Loucy (cell line): ENCODE measurements around the gene MIEN1.

Experiments used
- H2AFZ ChIP-seq: fragments of 200-600 bp; sonication (generic); 2 replicates; pipeline ENCODE4 v1.6.0; 2016; ENCODE audit warnings: antibody characterized with exemption, mild to moderate bottlenecking, low read length, moderate library complexity
- H3F3A ChIP-seq: fragments of 200-600 bp; 2 replicates; pipeline ENCODE4 v1.6.0; 2016; ENCODE audit warnings: antibody characterized with exemption, low read depth, mild to moderate bottlenecking
- H3K27me3 ChIP-seq: fragments of 200-600 bp; sonication (generic); 2 replicates; pipeline ENCODE4 v1.6.1; 2014; ENCODE audit warnings: low read length, mild to moderate bottlenecking; ENCODE audit not compliant: insufficient read depth, poor library complexity, severe bottlenecking
- H3K36me3 ChIP-seq: fragments of 200-600 bp; sonication (generic); 2 replicates; pipeline ENCODE4 v1.6.1; 2016; ENCODE audit warnings: low read length; ENCODE audit not compliant: insufficient read depth
- H3K4me1 ChIP-seq: fragments of 200-600 bp; sonication (generic); 2 replicates; pipeline ENCODE4 v1.5.1; 2014; ENCODE audit warnings: low read length, mild to moderate bottlenecking; ENCODE audit not compliant: insufficient read depth, poor library complexity, severe bottlenecking
- H3K4me2 ChIP-seq: fragments of 200-600 bp; sonication (generic); 2 replicates; pipeline ENCODE4 v1.6.0; 2014; ENCODE audit warnings: antibody characterized with exemption, low read length, low read depth, mild to moderate bottlenecking; ENCODE audit not compliant: poor library complexity, severe bottlenecking
- H3K4me3 ChIP-seq: fragments of 200-600 bp; sonication (generic); 2 replicates; pipeline ENCODE4 v1.5.1; 2014; ENCODE audit warnings: low read length, mild to moderate bottlenecking, mixed read lengths; ENCODE audit not compliant: poor library complexity, severe bottlenecking
- H3K79me2 ChIP-seq: fragments of 200-600 bp; sonication (generic); 2 replicates; pipeline ENCODE4 v1.6.1; 2014; ENCODE audit warnings: low read length; ENCODE audit not compliant: insufficient read depth
- H3K9ac ChIP-seq: fragments of 200-600 bp; sonication (generic); 2 replicates; pipeline ENCODE4 v1.6.0; 2014; ENCODE audit warnings: mild to moderate bottlenecking, low read depth, low read length, moderate library complexity; ENCODE audit not compliant: poor library complexity, severe bottlenecking
- H3K9me2 ChIP-seq: fragments of 200-600 bp; sonication (generic); replicated peaks from 2 replicates; pipeline ENCODE4 v1.6.1; 2016; ENCODE audit warnings: low read depth, low read length, mixed read lengths
- H3K9me3 ChIP-seq: fragments of 200-600 bp; sonication (generic); 2 replicates; pipeline ENCODE4 v1.6.1; 2014; ENCODE audit warnings: mild to moderate bottlenecking, antibody characterized with exemption, low read length, low read depth; ENCODE audit not compliant: insufficient read depth
- H4K20me1 ChIP-seq: fragments of 200-600 bp; sonication (generic); 2 replicates; pipeline ENCODE4 v1.6.0; 2014; ENCODE audit warnings: antibody characterized with exemption, low read length, mild to moderate bottlenecking; ENCODE audit not compliant: insufficient read depth, poor library complexity, severe bottlenecking
- CTCF ChIP-seq: fragments of 200-600 bp; sonication (generic); conservative IDR thresholded peaks from 2 replicates; pipeline ENCODE4 v1.5.1; 2014; ENCODE audit warnings: mild to moderate bottlenecking, antibody characterized with exemption, low read length
- EZH2phosphoT487 ChIP-seq: fragments of 200-600 bp; IDR thresholded peaks from 2 replicates; pipeline ENCODE4 v1.6.1; 2018; ENCODE audit warnings: antibody characterized with exemption, mild to moderate bottlenecking, moderate library complexity, borderline replicate concordance

MIEN1 gene

GRCh38 chr17:39737760-39738567 lies 7.6 kb upstream of the MIEN1 start, which contains the start of gene GRB7:
TSS of gene GRB7 (plus strand) at chr17:39737938. CDS start at chr17:39742302, 4,364 bp downstream.
- Histone ChIP-seq H4K20me1 (no peaks in the 10 kb centered on the region), H3K27me3 (no peaks in the 10 kb centered on the region), H3K4me3 (no peak within 1 kb of the TSS), H3K79me2 (no peaks in the 10 kb centered on the region), H3K9ac (no peak within 1 kb of the TSS), H3K4me2 (no peak within 1 kb of the TSS), H3K4me1 (no peaks in the 10 kb centered on the region), H3K9me3 (no peaks in the 10 kb centered on the region), H3K9me2 (no peaks in the 10 kb centered on the region), H3F3A (no peaks in the 10 kb centered on the region), H3K36me3 (no peaks in the 10 kb centered on the region), H2AFZ (no peak within 1 kb of the TSS)
- no peak for TF ChIP-seq EZH2phosphoT487
- TF ChIP-seq CTCF: no peak

- no peaks in the 10 kb centered on the region for H3K9me3 ChIP-seq
- no peaks in the 10 kb centered on the region for H3F3A ChIP-seq
- H3K4me3 ChIP-seq: no peak overlapping the region
- no peak overlapping the region for H3K4me2 ChIP-seq
- H3K4me1 ChIP-seq: no peaks in the 10 kb centered on the region
- H3K9ac ChIP-seq: no peak overlapping the region
- H3K36me3 ChIP-seq: no peaks in the 10 kb centered on the region
- H3K27me3 ChIP-seq: no peaks in the 10 kb centered on the region
- H2AFZ ChIP-seq: no peak overlapping the region
- H4K20me1 ChIP-seq: no peaks in the 10 kb centered on the region
- TF ChIP-seq CTCF (no peak), EZH2phosphoT487 (no peak)
- H3K9me2 ChIP-seq: no peaks in the 10 kb centered on the region
- H3K79me2 ChIP-seq: no peaks in the 10 kb centered on the region
Measured at GRCh38 chr17:39737206-39737759, 7.0 kb upstream of the MIEN1 start.

- no peaks in the 10 kb centered on the region for H3F3A ChIP-seq
- H3K9ac ChIP-seq: no peak overlapping the region
- no peak overlapping the region for H3K4me3 ChIP-seq
- TF ChIP-seq EZH2phosphoT487 (no peak), CTCF (no peak)
- no peak overlapping the region for H2AFZ ChIP-seq
- H3K4me1 ChIP-seq: no peaks in the 10 kb centered on the region
- H3K36me3 ChIP-seq: no peaks in the 10 kb centered on the region
- H3K9me2 ChIP-seq: no peaks in the 10 kb centered on the region
- H3K9me3 ChIP-seq: no peaks in the 10 kb centered on the region
- H3K79me2 ChIP-seq: no peaks in the 10 kb centered on the region
- H4K20me1 ChIP-seq: no peaks in the 10 kb centered on the region
- H3K27me3 ChIP-seq: no peaks in the 10 kb centered on the region
- no peak overlapping the region for H3K4me2 ChIP-seq
Measured at GRCh38 chr17:39736319-39737165, 6.2 kb upstream of the MIEN1 start.
